GM21786 (cell line): ENCODE measurements around the gene ITGAD.

Source experiments
- ATAC-seq: cut with Tn5 transposase; IDR thresholded peaks from one replicate; pipeline ENCODE4 v1.9.1; 2021; ENCODE audit not compliant: unreplicated experiment

Gene ITGAD

DNA sequence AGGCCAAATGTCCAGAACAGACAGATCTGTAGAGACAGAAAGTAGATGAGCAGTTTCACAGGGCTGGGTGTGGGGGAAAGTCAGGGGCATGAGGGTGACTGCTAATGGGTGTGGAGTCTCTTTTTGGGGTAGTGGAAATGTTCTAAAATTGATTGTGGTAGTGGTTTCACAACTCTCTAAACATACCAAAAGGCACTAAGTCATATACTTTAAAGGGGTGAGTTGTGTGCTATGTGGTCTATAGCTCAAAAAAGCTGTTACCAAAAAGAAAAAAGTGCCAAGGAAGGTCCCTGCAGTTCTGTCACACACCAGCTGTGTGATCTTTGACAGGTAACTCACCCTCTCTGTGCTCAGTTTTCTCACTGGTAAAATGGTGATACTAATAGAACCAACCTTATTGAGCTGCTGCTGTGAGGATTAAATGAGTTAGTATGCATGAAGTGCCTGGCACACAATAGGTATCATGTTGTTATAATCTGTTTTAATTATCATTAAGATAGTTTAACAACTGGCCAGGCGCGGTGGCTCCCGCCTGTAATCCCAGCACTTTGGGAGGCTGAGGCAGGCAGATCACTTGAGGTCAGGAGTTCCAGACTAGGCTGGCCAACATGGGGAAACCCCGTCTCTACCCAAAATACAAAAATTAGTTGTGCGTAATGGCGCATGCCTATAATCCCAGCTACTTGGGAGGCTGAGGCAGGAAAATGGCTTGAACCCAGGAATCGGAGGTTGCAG is 27.8 kb upstream of the ITGAD start:
- ATAC-seq: peak; percentile 52

DNA sequence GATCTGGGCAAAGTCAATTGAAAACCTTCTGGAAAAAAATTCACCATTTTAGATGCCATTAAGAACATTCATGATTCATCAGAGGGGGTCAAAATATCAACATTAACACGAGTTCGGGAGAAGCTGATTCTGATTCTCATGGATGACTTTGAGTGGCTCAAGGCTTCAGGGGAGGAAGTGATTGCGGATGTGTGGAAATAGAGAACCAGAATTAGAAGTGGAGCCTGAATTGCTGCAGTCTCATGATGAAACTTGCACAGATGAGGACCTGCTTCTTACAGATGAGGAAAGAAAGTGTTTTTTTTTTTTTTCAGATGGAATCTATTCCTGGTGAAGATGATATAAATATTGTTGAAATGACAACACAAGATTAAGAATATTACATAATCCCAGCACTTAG is 25.3 kb upstream of the ITGAD start:
- no peak for ATAC-seq

DNA sequence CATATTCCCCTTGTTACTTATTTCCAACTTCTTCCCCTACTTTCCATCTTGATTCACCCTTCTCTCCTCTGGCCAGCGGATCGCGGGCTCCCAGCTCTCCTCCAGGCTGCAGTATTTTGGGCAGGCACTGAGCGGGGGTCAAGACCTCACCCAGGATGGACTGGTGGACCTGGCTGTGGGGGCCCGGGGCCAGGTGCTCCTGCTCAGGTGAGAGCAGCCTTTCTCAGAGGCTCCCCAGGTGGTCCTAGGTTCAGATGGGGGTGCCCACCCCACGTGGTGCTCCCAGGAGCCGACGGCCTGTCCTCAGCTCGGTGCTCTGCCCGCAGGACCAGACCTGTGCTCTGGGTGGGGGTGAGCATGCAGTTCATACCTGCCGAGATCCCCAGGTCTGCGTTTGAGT is 22.1 kb upstream of the ITGAD start:
- ATAC-seq: no peak

DNA sequence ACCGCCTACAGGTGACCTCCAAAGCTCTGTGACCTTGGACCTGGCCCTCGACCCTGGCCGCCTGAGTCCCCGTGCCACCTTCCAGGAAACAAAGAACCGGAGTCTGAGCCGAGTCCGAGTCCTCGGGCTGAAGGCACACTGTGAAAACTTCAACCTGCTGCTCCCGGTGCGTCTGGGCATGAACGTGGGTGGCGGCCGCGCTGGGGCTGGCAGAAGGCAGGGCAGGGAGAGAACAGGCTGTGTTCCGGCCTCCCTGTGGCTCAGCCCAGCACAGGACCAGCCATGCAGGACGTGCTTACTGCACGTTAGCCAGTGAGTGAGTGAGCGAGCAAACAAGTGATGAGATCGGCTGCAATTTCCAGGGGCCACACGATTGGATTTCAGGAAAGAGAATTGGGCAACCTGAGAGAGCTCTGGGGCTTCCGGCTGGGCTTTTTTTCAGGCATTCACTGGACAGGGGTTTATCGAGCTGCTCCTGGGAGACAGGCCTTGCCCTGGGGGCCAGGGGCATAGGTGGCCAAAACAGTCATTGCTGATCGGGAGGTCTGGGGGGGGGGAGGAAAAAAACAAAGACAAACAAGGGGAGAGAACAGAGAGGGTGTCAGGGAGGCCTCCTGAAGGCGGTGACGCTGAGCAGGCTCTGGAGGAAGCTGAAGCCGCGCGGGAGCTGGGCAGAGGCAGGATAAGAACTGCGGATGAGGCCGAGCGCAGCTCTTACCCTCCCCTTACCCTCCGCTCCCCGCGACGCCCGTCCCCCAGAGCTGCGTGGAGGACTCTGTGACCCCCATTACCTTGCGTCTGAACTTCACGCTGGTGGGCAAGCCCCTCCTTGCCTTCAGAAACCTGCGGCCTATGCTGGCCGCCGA is 21.3 kb upstream of the ITGAD start:
- ATAC-seq: no peak

DNA sequence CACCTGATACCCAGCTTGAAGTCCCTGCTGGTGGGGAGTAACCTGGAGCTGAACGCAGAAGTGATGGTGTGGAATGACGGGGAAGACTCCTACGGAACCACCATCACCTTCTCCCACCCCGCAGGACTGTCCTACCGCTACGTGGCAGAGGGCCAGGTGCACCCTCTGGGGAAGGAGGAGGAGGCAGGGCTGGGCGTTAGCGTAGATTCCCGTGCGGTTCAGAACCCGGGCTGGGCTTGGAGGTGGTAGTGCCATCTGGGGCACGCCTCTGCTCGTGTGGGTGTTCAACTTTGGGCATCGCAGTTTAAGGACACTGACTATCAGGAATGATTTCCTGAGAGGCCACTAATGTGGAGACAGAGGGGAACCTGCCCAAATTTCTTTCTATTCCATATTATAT is 19.9 kb upstream of the ITGAD start:
- ATAC-seq: no peak

DNA sequence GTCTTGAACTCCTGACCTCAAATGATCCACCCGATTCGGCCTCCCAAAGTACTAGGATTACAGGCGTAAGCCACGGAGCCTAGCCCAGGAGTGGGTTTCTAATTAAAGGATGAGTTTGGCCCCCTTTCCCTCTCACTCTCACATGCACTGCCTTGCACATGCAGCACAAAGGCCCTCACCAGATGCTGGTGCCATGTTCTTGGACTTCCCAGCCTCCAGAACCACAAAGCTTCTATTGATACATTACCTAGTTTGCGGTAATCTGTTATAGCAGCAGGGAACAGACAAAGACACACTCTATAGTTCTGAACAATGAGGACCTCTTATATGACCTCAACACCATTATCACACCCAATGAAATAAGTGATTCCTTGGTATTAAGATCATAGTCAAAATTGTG is 17.9 kb upstream of the ITGAD start:
- no peak for ATAC-seq

DNA sequence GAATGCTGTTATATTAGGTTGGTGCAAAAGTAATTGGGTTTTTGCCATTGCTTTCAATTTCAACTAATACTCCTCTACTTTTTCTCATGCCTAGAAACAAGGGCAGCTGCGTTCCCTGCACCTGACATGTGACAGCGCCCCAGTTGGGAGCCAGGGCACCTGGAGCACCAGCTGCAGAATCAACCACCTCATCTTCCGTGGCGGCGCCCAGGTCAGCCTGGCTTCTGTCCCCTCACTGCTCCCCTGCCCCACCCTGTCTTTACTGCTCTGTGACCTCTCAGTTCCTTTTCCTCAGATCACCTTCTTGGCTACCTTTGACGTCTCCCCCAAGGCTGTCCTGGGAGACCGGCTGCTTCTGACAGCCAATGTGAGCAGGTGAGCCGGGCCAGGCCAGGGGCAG is 16.4 kb upstream of the ITGAD start:
- no peak for ATAC-seq

DNA sequence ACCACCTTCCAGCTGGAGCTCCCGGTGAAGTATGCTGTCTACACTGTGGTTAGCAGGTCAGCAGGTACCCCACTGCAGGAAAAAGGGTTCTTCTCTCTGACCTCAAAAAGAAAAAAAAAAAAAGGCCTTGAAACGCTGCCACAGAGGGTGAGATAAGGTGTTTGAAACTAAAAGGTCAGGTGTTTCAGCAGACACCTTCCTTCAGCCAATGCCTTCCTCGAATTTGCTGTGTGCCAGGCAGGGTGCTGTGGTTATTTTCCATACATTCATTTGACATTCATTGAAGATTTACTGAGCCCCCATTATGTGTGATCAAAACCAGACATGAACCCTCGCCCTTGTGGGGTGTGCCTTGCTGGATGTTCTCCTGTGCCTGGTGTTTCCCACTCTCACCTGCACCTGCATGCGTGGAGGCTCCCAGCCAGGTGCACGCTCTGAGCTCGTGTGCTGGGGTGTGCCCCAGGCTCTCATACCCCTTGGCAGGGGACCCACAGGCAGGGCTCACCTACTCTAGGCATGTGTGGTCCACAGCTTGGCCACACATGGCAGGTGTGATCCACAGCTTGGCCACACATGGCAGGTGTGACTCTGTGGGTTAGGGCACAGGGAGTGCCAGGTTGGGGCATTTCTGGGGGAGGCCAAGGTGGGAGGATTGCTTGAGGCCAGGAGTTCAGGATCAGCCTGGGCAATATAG is 15.8 kb upstream of the ITGAD start:
- ATAC-seq: no peak

DNA sequence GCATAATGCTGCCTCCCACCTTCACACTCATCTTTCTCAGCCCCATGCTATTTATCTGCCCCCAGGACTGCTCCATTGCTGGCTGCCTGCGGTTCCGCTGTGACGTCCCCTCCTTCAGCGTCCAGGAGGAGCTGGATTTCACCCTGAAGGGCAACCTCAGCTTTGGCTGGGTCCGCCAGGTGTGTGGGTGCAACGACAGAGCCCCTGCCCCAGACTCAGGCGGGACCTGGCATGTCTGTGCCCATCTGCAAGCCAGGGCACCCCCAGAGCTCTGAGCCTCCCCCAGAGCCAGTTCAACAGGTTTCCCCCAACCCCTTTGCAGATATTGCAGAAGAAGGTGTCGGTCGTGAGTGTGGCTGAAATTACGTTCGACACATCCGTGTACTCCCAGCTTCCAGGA is 12.9 kb upstream of the ITGAD start:
- no peak for ATAC-seq

DNA sequence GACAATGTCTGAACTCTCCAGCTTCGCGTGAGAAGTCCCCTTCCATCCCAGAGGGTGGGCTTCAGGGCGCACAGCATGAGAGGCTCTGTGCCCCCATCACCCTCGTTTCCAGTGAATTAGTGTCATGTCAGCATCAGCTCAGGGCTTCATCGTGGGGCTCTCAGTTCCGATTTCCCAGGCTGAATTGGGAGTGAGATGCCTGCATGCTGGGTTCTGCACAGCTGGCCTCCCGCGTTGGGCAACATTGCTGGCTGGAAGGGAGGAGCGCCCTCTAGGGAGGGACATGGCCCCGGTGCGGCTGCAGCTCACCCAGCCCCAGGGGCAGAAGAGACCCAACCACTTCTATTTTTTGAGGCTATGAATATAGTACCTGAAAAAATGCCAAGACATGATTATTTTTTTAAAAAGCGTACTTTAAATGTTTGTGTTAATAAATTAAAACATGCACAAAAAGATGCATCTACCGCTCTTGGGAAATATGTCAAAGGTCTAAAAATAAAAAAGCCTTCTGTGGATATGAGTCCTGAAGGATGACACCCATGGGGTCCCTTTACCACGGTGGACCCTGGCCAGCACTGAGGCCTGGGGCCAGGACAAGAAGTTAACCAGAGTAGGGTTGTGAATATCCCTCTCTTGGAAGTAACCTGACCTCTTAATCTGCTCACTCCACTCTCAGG is 10.5 kb upstream of the ITGAD start:
- ATAC-seq: peak; percentile 56

DNA sequence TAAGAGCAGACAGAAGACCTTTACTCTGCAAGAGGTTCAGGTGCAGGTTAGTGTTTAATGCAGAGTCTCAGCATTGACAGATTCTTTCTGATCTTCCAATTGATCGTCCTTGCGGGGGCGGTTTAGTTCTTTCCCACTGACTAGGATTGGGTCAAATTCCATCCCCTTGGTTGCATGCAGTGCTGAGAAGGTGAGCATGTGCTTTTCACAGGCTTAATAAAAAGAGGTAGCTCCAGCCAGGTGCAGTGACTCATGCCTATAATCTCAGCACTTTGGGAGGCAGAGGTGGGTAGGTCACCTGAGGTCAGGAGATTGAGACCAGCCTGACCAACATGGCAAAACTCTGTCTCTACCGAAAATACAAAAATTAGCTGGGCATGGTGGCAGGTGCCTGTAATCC is 7.5 kb upstream of the ITGAD start:
- no peak for ATAC-seq

DNA sequence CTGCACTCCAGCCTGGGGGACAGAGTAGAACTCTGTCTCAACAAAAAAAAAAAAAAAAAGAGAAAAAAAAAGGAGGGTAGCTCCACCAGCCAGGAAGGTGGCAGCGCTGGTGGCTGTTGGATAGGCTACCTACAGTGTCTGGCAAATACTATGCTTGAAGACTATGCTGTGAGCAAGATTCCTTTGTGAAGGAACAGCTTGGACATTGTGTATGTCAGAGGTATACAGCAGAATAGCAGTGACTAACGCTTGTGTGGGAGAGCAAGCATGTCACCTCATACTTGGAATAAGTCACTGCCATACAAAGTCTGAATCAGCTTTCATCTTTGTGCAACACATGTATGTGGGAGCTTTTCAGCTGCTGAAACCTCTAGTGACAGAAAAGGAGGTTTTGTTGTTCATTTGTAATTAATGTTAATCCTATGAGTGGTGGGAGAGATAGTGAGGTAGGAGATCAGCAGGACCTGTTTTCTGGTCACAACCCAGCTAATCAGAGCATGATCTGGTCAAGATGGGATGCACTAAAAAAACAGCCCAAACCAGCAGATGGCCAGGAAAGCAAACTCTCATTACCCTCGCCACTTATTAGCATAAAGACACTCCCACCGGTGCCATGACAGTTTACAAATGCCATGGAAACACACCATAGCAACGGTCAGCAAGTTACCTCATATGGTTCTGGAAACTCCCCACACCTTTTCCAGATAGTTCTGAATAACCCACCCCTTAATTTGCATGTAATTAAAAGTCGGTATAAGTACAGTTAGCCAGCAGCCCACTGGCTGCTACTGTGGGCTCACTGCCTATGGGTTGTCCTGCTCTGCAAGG is 6.8 kb upstream of the ITGAD start:
- ATAC-seq: no peak

DNA sequence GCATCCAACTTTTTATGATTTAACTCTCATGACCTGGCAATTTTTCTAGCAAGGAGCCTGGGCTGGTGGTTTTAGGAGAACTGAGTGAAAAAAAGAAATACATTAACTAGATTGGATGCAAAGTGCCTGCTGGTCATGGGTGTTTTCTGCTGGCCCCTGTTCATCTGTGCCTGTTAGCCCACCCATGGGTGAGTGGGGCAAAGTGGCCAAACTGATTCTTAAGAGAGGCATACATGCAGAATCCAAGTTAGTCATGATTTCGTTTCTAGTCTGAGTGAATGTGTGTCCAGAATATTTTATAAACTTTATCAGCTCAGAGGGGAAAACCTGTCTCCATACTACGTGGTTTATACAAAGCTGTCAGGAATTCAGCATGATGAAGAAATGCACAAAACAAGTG is 4.6 kb upstream of the ITGAD start:
- ATAC-seq: no peak

DNA sequence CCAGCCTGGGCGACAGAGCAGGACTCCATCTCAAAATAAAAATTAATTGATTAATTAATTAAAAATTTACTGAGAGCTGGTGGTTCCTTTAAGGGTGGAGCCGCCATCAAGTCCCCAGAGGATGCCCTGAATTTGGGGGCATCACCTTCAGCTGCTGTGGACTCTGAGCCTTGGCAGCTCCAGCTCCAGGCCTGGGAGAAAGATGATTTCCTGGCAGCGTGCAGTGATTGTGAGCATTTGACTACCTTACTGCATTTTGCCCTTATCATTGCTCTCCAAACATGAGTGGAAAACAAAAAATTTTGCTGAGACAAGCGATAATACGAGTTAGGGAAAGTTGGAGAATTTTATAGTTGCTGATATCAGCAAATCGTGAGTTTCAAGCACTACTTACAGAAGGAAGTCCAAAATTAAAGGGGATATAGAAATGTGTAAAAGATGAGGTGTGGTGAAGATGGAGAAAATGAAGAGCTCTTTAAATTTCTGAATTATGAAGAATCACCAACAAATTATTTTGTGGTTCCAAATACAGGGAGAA is 2.6 kb upstream of the ITGAD start:
- no peak for ATAC-seq

DNA sequence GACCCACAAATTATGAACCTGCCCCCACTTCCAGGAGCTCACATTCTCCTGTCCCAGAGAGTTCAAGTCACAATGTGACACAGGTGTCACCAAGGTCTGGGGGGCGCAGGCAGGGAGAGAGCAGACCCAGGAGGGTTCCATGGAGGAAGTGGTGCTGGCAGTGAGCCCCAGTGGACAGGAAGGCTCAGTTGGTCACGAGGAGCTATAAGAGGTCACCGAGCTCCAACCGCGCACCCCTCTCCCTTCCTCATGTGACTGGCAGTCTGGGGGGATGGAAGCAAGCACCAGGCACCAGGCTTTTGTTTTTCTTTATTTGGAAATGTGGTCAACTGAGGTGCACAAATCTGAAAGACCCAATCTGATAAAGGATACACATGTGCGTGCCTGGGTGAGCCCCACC is 2.5 kb downstream of the ITGAD start:
- ATAC-seq: no peak

DNA sequence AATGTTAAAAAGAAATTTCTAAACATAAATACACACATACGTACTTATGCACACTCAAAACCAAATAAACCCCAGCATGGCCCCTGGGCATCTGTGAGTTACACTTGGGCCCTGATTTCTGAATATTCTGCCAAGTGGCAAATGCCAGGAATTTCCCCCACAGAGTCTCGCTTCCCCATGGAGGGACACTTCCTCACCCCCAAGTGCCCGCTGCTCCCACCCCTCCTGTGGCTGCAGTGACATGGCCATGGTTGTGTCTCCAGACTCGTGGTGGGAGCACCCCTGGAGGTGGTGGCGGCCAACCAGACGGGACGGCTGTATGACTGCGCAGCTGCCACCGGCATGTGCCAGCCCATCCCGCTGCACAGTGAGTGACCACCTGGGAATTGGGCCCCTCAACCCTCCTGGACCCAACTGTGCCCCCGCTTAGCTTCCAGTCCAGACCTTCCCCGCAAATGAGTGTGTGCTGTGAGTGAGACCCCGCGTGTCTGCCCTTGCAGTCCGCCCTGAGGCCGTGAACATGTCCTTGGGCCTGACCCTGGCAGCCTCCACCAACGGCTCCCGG is 4.0 kb downstream of the ITGAD start:
- ATAC-seq: no peak

DNA sequence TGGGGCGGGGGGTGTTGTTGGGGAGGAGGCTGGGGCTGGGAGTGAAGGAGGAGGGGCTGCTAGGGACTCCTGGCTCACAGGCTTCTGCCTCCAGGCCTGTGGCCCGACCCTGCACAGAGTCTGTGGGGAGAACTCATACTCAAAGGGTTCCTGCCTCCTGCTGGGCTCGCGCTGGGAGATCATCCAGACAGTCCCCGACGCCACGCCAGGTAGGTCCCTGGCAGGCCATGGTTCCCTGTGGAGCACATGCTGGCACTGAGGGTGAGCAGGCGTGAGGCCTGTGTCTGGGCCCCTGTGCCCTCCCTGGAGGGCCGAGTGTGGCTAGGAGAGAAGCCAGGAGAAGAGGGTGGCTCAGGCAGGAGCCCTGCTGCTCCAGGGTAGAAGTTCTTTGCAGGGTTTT is 4.6 kb downstream of the ITGAD start:
- no peak for ATAC-seq

DNA sequence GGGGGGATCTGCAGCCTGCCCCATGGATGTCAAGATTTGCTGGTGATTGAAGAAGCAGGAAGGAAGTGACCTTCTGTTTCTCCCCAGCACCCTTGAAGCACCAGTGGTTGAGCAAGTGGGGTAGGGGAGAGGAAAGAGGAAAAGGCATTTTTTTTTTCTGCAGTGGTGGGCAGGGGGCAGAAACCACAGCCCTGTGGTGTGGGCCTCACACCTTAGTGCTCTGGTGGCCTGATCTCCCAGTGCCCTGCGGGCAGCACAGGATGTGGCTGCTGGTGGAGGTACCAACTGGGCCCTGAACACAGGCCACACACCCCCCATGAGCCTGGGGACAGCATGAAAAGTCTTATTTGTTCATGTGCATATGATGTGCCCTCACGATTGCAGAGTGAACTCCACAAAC is 7.1 kb downstream of the ITGAD start:
- ATAC-seq: no peak

DNA sequence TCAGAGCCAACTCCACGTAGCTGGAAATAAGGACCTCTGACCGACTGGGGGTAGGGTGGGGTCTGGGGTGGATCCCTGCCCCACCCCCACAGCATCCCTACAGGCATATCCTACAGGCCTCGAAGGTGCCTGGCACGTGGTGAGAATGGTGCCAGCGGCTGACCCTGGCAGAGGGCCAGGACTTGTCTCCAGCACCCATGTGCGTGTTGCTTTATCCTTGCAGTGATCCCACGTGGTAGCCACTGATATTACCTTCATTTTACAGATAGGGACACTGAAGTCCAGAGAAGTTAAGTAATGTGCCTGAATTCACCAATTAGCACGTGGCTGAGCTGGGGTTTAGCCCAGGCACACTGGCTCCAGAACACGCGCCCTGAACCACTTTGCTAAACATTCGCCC is 8.3 kb downstream of the ITGAD start:
- no peak for ATAC-seq

DNA sequence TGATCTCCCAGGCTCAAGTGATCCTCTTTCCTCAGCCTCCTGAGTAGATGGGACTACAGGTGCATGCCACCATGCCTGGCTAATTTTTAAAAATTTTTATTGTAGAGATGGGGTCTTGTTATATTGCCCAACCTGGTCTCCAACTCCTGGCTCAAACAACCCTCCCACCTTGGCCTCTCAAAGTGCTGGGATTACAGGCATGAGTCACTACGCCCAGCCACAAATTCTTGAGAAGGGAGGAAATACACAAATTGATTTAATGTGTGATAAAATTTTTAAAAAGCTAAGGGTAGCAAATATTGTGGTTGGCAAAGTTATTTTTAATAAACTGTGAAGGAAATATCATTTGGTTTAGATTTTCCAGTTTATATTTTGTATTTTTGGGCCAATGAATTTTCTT is 9.6 kb downstream of the ITGAD start:
- ATAC-seq: no peak
